ENCODE measurements around the gene MCRS1. TPM values are rescaled to one million over a fixed set of nuclear protein-coding genes. Genes with fewer than 3 reads are reported as not detected.
"Not testable (repeated sequence)": the region's sequence is repeated elsewhere in the genome, so short reads cannot be mapped to it uniquely, and the experiment has no call there.

The MCRS1 gene
- total RNA-seq, 1 experiment from 2014 or later, result 88.6 TPM

- no peaks in the 10 kb centered on the region for H3K9me3 ChIP-seq (ENCODE audit: control insufficient read depth, insufficient read depth, low read depth, low read length)
- in situ Hi-C loops (cut with HindIII; ENCODE audit: low pct_unique_long_range_greater_than_20kb, low sequenced_read_pairs), result no loop called here
- ATAC-seq, result no peak
Measured at GRCh38 chr12:49534731-49535278, 33.1 kb downstream of the MCRS1 start.

GRCh38 chr12:49534122-49534521 is 33.8 kb downstream of the MCRS1 start:
- H3K27me3 ChIP-seq (ENCODE audit: control insufficient read depth, insufficient read depth, low read length); H3K9me3 ChIP-seq (ENCODE audit: control insufficient read depth, insufficient read depth, low read depth, low read length); H3K4me3 ChIP-seq (ENCODE audit: low read depth in 2 of 2, low read length in 2 of 2); in situ Hi-C loops (cut with HindIII; ENCODE audit: low pct_unique_long_range_greater_than_20kb, low sequenced_read_pairs); H3K36me3 ChIP-seq (ENCODE audit: control insufficient read depth, insufficient read depth, low read length); ATAC-seq; BruUV-seq (replicated peaks); H3K4me1 ChIP-seq (ENCODE audit: control insufficient read depth, insufficient read depth, low read length); DNase-seq (ENCODE audit: low read depth, low spot score); H3K27ac ChIP-seq (ENCODE audit: low read length); intact Hi-C loops (cut with micrococcal nuclease; ENCODE audit: unreplicated experiment); POLR2A ChIA-PET: not testable (repeated sequence)
- CTCF ChIA-PET, result interaction anchor here (0.7 kb wide), 1 partner anchor 23 kb away, joined by 7 read pairs; no protein-coding TSS in a partner anchor

More at GRCh38 chr12:49534731-49535278, 33.1 kb downstream of the MCRS1 start:
- Histone ChIP-seq H3K36me3 (ENCODE audit: control insufficient read depth, insufficient read depth, low read length) (no peaks in the 10 kb centered on the region), H3K27me3 (ENCODE audit: control insufficient read depth, insufficient read depth, low read length) (peaks cover 7% of the 10 kb centered on the region; the same call in 1 of the 2 replicates), H3K4me1 (ENCODE audit: control insufficient read depth, insufficient read depth, low read length) (peaks cover 7% of the 10 kb centered on the region), H3K27ac (ENCODE audit: low read length) (no peak overlapping the region), H3K4me3 (ENCODE audit: low read depth in 2 of 2, low read length in 2 of 2) (no peak overlapping the region)
- no peak for TF ChIP-seq TCF7L2 (IDR thresholded peaks at IDR 0.05; ENCODE audit: low read depth, low read length)
- no peak for TF ChIP-seq REST (IDR thresholded peaks at IDR 0.05; ENCODE audit: insufficient read depth in 1 of 2, low read depth in 2 of 2, low read length in 1 of 2)
- no peak for TF ChIP-seq POLR2AphosphoS5 (IDR thresholded peaks at IDR 0.05; ENCODE audit: low read depth, low read length)
- POLR2A ChIA-PET, result no interaction called here
- intact Hi-C loops (cut with micrococcal nuclease; ENCODE audit: unreplicated experiment), result no loop called here
- CTCF ChIA-PET, result interaction anchor here (0.6 kb wide), 1 partner anchor 158 kb away, joined by 10 read pairs; no protein-coding TSS in a partner anchor
- no TSS peak for BruUV-seq (replicated peaks)
- no peak for DNase-seq (ENCODE audit: low read depth, low spot score)

- ChIA-PET POLR2A (interaction anchor here (0.7 kb wide), 1 partner anchor 123 kb away, joined by 6 read pairs; no protein-coding TSS in a partner anchor), CTCF (no interaction called here)
- H3K27me3 ChIP-seq (ENCODE audit: control insufficient read depth, insufficient read depth, low read length), result peaks cover 4% of the 10 kb centered on the region; the same call in 1 of the 2 replicates
- peaks cover 7% of the 10 kb centered on the region for H3K4me1 ChIP-seq (ENCODE audit: control insufficient read depth, insufficient read depth, low read length)
- no peak overlapping the region for H3K4me3 ChIP-seq (ENCODE audit: low read depth in 2 of 2, low read length in 2 of 2)
- TF ChIP-seq CTCF (IDR thresholded peaks at IDR 0.05), result no peak
- no peak for TF ChIP-seq REST (IDR thresholded peaks at IDR 0.05; ENCODE audit: insufficient read depth in 1 of 2, low read depth in 2 of 2, low read length in 1 of 2)
- TF ChIP-seq SIN3A (IDR thresholded peaks at IDR 0.05; ENCODE audit: borderline replicate concordance, insufficient read depth, low read depth, low read length), result no peak
- H3K9me3 ChIP-seq (ENCODE audit: control insufficient read depth, insufficient read depth, low read depth, low read length), result no peaks in the 10 kb centered on the region
- ATAC-seq, result no peak
- H3K27ac ChIP-seq (ENCODE audit: low read length), result no peak overlapping the region
- no peak for DNase-seq (ENCODE audit: low read depth, low spot score)
- no peaks in the 10 kb centered on the region for H3K36me3 ChIP-seq (ENCODE audit: control insufficient read depth, insufficient read depth, low read length)
- in situ Hi-C loops (cut with HindIII; ENCODE audit: low pct_unique_long_range_greater_than_20kb, low sequenced_read_pairs), result no loop called here
- BruUV-seq (replicated peaks), result no TSS peak
- intact Hi-C loops (cut with micrococcal nuclease; ENCODE audit: unreplicated experiment), result no loop called here
Measured at GRCh38 chr12:49533331-49533730, 34.6 kb downstream of the MCRS1 start.
